Measurements from ENCODE around the gene MYL11.
A peak's percentile ranks its signal among the peaks of the same experiment; 100 is the strongest.

Gene MYL11

GRCh38 chr16:30355144-30355953, 19.3 kb upstream of the MYL11 start, which contains the start of gene CD2BP2:
CD2BP2 (minus strand) TSS chr16:30355308; CDS start chr16:30354681, 627 bp downstream.
- peak; percentile 99 for DNase-seq (ENCODE audit: low read depth)
- no peaks in the 10 kb centered on the region for H3K27me3 ChIP-seq (replicated peaks; ENCODE audit: control insufficient read depth, insufficient read depth, low read length)
- peaks cover 57% of the 10 kb centered on the region for H3K4me1 ChIP-seq (ENCODE audit: control insufficient read depth, insufficient read depth, low read length)
- H3K9me3 ChIP-seq (ENCODE audit: control insufficient read depth, low read length) = no peaks in the 10 kb centered on the region
- peak within 1 kb of the TSS; percentile 90 for H3K9ac ChIP-seq (ENCODE audit: low read length)
- H3K36me3 ChIP-seq (ENCODE audit: control insufficient read depth, insufficient read depth, low read length, severe bottlenecking) = peaks cover 46% of the 10 kb centered on the region
- peak within 1 kb of the TSS; percentile 87 for H3K4me3 ChIP-seq (ENCODE audit: low read length)

GRCh38 chr16:30355954-30356308, 18.7 kb upstream of the MYL11 start:
- no peak for DNase-seq (ENCODE audit: low read depth)
- Histone ChIP-seq H3K4me3 (ENCODE audit: low read length) (peak overlapping the region; percentile 87), H3K36me3 (ENCODE audit: control insufficient read depth, insufficient read depth, low read length, severe bottlenecking) (peaks cover 46% of the 10 kb centered on the region)

DNA sequence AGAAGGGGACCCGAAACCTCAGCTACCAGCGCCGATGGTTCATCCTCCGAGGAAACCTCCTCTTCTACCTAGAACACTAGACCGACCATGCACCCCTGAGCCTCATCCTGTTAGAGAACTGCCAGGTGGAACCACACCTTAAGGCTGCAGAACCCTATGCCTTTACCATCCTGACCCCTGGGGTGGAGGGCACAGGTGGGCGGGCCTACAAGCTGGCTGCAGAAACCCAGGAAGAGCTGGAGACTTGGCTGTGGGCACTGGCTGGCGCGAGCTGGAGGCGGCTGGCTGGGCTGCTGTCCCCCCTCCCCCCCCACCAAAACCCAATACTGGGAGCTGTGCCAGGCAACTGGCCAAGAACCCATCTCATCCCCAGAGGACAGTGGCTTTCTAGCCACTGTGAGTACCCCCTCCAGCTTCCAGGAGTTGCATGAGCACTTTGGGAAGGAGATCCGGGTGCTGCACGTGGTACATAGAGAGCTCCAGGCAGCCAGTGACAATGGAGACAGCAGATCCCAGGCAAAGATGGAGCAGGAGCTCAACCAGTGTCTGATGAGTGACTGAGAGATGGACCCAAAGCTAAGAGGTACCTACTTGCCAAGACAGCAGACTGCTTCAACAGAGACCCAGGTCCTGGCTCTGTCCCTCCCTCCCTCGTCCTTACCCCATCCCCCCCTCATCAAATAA, 18.1 kb upstream of the MYL11 start:
- peak overlapping the region; percentile 90 for H3K9ac ChIP-seq (ENCODE audit: low read length)
- H3K4me1 ChIP-seq (ENCODE audit: control insufficient read depth, insufficient read depth, low read length) = peaks cover 52% of the 10 kb centered on the region
- H3K9me3 ChIP-seq (ENCODE audit: control insufficient read depth, low read length) = no peaks in the 10 kb centered on the region
- peaks cover 46% of the 10 kb centered on the region for H3K36me3 ChIP-seq (ENCODE audit: control insufficient read depth, insufficient read depth, low read length, severe bottlenecking)
- peak overlapping the region; percentile 87 for H3K4me3 ChIP-seq (ENCODE audit: low read length)
- no peaks in the 10 kb centered on the region for H3K27me3 ChIP-seq (replicated peaks; ENCODE audit: control insufficient read depth, insufficient read depth, low read length)
- DNase-seq (ENCODE audit: low read depth) = no peak

More at GRCh38 chr16:30355954-30356308, 18.7 kb upstream of the MYL11 start:
- Histone ChIP-seq H3K4me1 (ENCODE audit: control insufficient read depth, insufficient read depth, low read length) (peaks cover 57% of the 10 kb centered on the region), H3K9me3 (ENCODE audit: control insufficient read depth, low read length) (no peaks in the 10 kb centered on the region), H3K27me3 (replicated peaks; ENCODE audit: control insufficient read depth, insufficient read depth, low read length) (no peaks in the 10 kb centered on the region), H3K9ac (ENCODE audit: low read length) (peak overlapping the region; percentile 90)

DNA sequence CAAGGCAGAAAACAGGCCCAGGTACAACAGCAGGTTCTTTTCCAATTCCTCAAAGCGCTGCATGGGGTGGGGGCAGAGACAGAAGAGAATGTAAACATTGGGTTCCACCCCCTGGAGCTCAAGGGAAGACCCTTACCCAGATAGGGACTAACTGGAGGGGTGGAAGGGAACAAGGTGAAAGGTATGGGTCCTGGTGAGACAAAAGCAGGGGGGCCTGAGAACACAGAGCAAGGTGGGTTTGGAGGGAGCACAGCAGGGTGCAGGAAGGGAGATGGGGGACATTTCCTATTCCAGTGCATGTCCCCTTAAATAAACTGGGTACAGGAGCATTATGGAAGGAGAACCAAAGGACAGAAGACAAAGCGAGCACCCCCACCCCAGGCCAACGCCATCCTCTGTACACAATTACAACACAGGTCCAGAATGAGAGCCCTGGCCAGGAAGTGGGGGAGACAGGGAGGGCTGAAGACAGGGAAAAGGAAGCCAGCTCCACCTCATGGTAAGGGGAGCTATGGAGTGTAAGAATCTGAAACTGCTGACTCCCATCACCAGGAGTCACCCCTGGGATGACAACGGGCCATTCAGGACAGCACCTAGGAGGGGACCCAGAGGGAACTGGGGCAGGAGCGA, 17.4 kb upstream of the MYL11 start:
- Histone ChIP-seq H3K27me3 (replicated peaks; ENCODE audit: control insufficient read depth, insufficient read depth, low read length) (no peaks in the 10 kb centered on the region), H3K9ac (ENCODE audit: low read length) (peak overlapping the region; percentile 35), H3K4me1 (ENCODE audit: control insufficient read depth, insufficient read depth, low read length) (peaks cover 45% of the 10 kb centered on the region), H3K36me3 (ENCODE audit: control insufficient read depth, insufficient read depth, low read length, severe bottlenecking) (peaks cover 47% of the 10 kb centered on the region), H3K4me3 (ENCODE audit: low read length) (no peak overlapping the region), H3K9me3 (ENCODE audit: control insufficient read depth, low read length) (no peaks in the 10 kb centered on the region)
- DNase-seq (ENCODE audit: low read depth) = no peak

GRCh38 chr16:30357715-30358576, 16.7 kb upstream of the MYL11 start:
- H3K27me3 ChIP-seq (replicated peaks; ENCODE audit: control insufficient read depth, insufficient read depth, low read length) = no peaks in the 10 kb centered on the region
- H3K9ac ChIP-seq (ENCODE audit: low read length) = peak overlapping the region; percentile 35
- no peaks in the 10 kb centered on the region for H3K9me3 ChIP-seq (ENCODE audit: control insufficient read depth, low read length)
- peaks cover 47% of the 10 kb centered on the region for H3K36me3 ChIP-seq (ENCODE audit: control insufficient read depth, insufficient read depth, low read length, severe bottlenecking)
- peaks cover 38% of the 10 kb centered on the region for H3K4me1 ChIP-seq (ENCODE audit: control insufficient read depth, insufficient read depth, low read length)
- DNase-seq (ENCODE audit: low read depth) = no peak
- no peak overlapping the region for H3K4me3 ChIP-seq (ENCODE audit: low read length)

DNA sequence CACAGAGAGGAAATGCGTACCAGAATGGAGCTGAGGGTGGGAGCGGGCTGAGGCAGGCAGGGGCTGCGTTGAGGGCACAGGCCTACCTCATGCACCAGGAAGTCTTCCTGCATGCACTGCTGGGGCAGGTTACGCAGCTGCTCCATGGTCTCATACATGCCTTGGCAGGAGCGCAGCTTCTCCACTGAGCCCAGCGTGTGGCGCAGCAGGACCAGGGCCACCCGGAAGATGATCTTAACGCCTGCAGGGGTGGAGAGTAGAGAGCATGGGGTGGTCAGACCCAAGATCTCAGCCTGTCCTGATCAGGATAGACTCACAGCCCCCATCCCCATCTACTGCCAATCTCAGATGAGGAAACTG, 16.0 kb upstream of the MYL11 start:
- Histone ChIP-seq H3K27me3 (replicated peaks; ENCODE audit: control insufficient read depth, insufficient read depth, low read length) (no peaks in the 10 kb centered on the region), H3K9me3 (ENCODE audit: control insufficient read depth, low read length) (no peaks in the 10 kb centered on the region), H3K4me3 (ENCODE audit: low read length) (no peak overlapping the region), H3K9ac (ENCODE audit: low read length) (peak overlapping the region; percentile 16), H3K4me1 (ENCODE audit: control insufficient read depth, insufficient read depth, low read length) (peaks cover 36% of the 10 kb centered on the region), H3K36me3 (ENCODE audit: control insufficient read depth, insufficient read depth, low read length, severe bottlenecking) (peaks cover 45% of the 10 kb centered on the region)
- no peak for DNase-seq (ENCODE audit: low read depth)

GRCh38 chr16:30358990-30359870, 15.4 kb upstream of the MYL11 start:
- no peak for DNase-seq (ENCODE audit: low read depth)
- no peak overlapping the region for H3K9ac ChIP-seq (ENCODE audit: low read length)
- H3K27me3 ChIP-seq (replicated peaks; ENCODE audit: control insufficient read depth, insufficient read depth, low read length) = no peaks in the 10 kb centered on the region
- H3K4me3 ChIP-seq (ENCODE audit: low read length) = no peak overlapping the region
- no peaks in the 10 kb centered on the region for H3K9me3 ChIP-seq (ENCODE audit: control insufficient read depth, low read length)
- peaks cover 29% of the 10 kb centered on the region for H3K4me1 ChIP-seq (ENCODE audit: control insufficient read depth, insufficient read depth, low read length)
- H3K36me3 ChIP-seq (ENCODE audit: control insufficient read depth, insufficient read depth, low read length, severe bottlenecking) = peaks cover 45% of the 10 kb centered on the region

- no peak for DNase-seq (ENCODE audit: low read depth)
- Histone ChIP-seq H3K9me3 (ENCODE audit: control insufficient read depth, low read length) (no peaks in the 10 kb centered on the region), H3K4me1 (ENCODE audit: control insufficient read depth, insufficient read depth, low read length) (peaks cover 27% of the 10 kb centered on the region), H3K36me3 (ENCODE audit: control insufficient read depth, insufficient read depth, low read length, severe bottlenecking) (peaks cover 50% of the 10 kb centered on the region), H3K4me3 (ENCODE audit: low read length) (no peak overlapping the region), H3K27me3 (replicated peaks; ENCODE audit: control insufficient read depth, insufficient read depth, low read length) (no peaks in the 10 kb centered on the region), H3K9ac (ENCODE audit: low read length) (no peak overlapping the region)
Measured at GRCh38 chr16:30359871-30360170, 14.8 kb upstream of the MYL11 start.

- DNase-seq (ENCODE audit: low read depth) = no peak
- H3K27me3 ChIP-seq (replicated peaks; ENCODE audit: control insufficient read depth, insufficient read depth, low read length) = no peaks in the 10 kb centered on the region
- H3K9me3 ChIP-seq (ENCODE audit: control insufficient read depth, low read length) = no peaks in the 10 kb centered on the region
- peaks cover 18% of the 10 kb centered on the region for H3K4me1 ChIP-seq (ENCODE audit: control insufficient read depth, insufficient read depth, low read length)
- H3K36me3 ChIP-seq (ENCODE audit: control insufficient read depth, insufficient read depth, low read length, severe bottlenecking) = peaks cover 60% of the 10 kb centered on the region
- no peak overlapping the region for H3K4me3 ChIP-seq (ENCODE audit: low read length)
- H3K9ac ChIP-seq (ENCODE audit: low read length) = no peak overlapping the region
Measured at GRCh38 chr16:30361180-30361579, 13.4 kb upstream of the MYL11 start.

- Histone ChIP-seq H3K27me3 (replicated peaks; ENCODE audit: control insufficient read depth, insufficient read depth, low read length) (no peaks in the 10 kb centered on the region), H3K4me3 (ENCODE audit: low read length) (no peak overlapping the region), H3K9me3 (ENCODE audit: control insufficient read depth, low read length) (no peaks in the 10 kb centered on the region), H3K36me3 (ENCODE audit: control insufficient read depth, insufficient read depth, low read length, severe bottlenecking) (peaks cover 36% of the 10 kb centered on the region), H3K9ac (ENCODE audit: low read length) (no peak overlapping the region), H3K4me1 (ENCODE audit: control insufficient read depth, insufficient read depth, low read length) (peaks cover 17% of the 10 kb centered on the region)
- DNase-seq (ENCODE audit: low read depth) = no peak
Measured at GRCh38 chr16:30365200-30365599, 9.4 kb upstream of the MYL11 start.

Data from adipocyte (in vitro differentiated cells).